Mucosa of stomach (tissue), 1 donor: Measurements from ENCODE around the gene SLC41A2.

Experiments used
- H3K27me3 ChIP-seq: one replicate; pipeline ENCODE4 v1.7.0; 2013; ENCODE audit warnings: mild to moderate bottlenecking, low read length; ENCODE audit not compliant: control insufficient read depth, insufficient read depth
- H3K36me3 ChIP-seq: one replicate; pipeline ENCODE4 v1.7.0; 2013; ENCODE audit warnings: low read length; ENCODE audit not compliant: control insufficient read depth, insufficient read depth
- H3K4me1 ChIP-seq: one replicate; pipeline ENCODE4 v1.7.0; 2013; ENCODE audit warnings: mild to moderate bottlenecking, low read length; ENCODE audit not compliant: control insufficient read depth, insufficient read depth
- H3K4me3 ChIP-seq: one replicate; pipeline ENCODE4 v1.7.0; 2013; ENCODE audit warnings: low read length
- H3K9ac ChIP-seq: one replicate; pipeline ENCODE4 v1.7.0; 2013; ENCODE audit warnings: mild to moderate bottlenecking, low read length, moderate library complexity
- H3K9me3 ChIP-seq: one replicate; pipeline ENCODE4 v1.7.0; 2013; ENCODE audit warnings: mild to moderate bottlenecking, low read length, moderate library complexity; ENCODE audit not compliant: control insufficient read depth
- donor health status: Pancreatic carcinoma.

Gene SLC41A2

DNA sequence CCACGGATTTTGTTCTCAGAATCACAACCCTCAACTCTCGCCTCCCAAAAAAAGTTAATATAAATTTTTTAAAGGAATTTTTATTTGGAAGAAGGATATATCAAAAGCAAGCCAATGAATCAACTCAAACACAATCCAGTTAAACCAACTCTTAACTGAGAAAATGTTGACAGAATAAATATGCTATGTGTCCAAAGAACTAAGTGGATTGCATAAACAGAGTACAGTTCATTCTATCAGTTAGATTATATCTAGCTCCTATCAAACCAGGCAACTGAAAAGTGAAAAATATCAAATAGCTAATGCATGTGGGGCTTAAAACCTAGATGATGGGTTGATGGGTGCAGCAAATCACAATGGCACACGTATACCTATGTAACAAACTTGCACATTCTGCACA, 16.6 kb downstream of the SLC41A2 start:
- Histone ChIP-seq H3K27me3 (no peaks in the 10 kb centered on the region), H3K9ac (no peak overlapping the region), H3K9me3 (no peaks in the 10 kb centered on the region), H3K4me3 (no peak overlapping the region), H3K36me3 (no peaks in the 10 kb centered on the region), H3K4me1 (peaks cover 18% of the 10 kb centered on the region)

DNA sequence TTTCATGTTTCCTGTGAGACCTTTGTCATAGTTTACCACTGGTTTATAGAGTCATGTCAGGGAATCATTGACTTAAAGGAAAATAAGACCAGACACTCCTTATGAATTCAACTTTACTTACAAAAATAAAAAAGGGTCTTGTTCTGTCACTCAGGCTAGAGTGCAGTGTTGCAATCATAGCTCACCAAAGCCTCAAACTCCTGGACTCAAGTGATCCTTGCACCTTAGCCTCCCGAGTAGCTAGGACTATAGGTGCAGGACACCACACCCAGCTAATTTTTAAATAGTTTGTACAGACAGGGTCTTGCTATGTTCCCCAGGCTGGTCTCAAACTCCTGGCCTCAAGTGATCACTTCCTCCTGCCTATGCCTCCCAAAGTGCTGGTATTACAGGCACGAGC, 19.0 kb downstream of the SLC41A2 start:
- peaks cover 10% of the 10 kb centered on the region for H3K4me1 ChIP-seq
- H3K9ac ChIP-seq = no peak overlapping the region
- no peaks in the 10 kb centered on the region for H3K9me3 ChIP-seq
- no peaks in the 10 kb centered on the region for H3K27me3 ChIP-seq
- no peak overlapping the region for H3K4me3 ChIP-seq
- H3K36me3 ChIP-seq = no peaks in the 10 kb centered on the region

- Histone ChIP-seq H3K4me3 (no peak overlapping the region), H3K4me1 (peaks cover 7% of the 10 kb centered on the region), H3K9ac (no peak overlapping the region), H3K27me3 (no peaks in the 10 kb centered on the region), H3K36me3 (no peaks in the 10 kb centered on the region), H3K9me3 (no peaks in the 10 kb centered on the region)
These were observed 19.7 kb downstream of the SLC41A2 start for GRCh38 chr12:104938371-104938770.

- Histone ChIP-seq H3K9me3 (no peaks in the 10 kb centered on the region), H3K4me1 (peaks cover 15% of the 10 kb centered on the region), H3K27me3 (no peaks in the 10 kb centered on the region)
These were observed 22.2 kb downstream of the SLC41A2 start for GRCh38 chr12:104935886-104936285.

DNA sequence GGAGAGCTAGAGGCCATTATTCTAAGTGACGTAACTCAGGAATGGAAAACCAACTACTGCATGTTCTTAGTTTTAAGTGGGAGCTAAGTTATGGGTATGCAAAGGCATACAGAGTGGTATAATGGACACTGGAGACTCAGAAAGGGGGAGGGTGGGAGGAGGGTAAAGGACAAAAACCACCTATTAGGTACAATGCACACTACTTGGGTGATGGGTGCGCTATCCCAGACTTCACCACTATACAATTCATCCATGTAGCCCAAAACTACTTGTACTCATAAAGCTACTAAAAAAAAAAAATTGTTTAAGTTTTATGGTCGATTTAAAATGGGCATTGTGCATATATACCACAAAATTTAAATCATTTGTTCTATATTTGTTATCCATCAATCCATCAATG, 24.3 kb downstream of the SLC41A2 start:
- H3K4me1 ChIP-seq = peaks cover 15% of the 10 kb centered on the region
- no peaks in the 10 kb centered on the region for H3K36me3 ChIP-seq
- H3K27me3 ChIP-seq = no peaks in the 10 kb centered on the region
- H3K4me3 ChIP-seq = no peak overlapping the region
- H3K9ac ChIP-seq = no peak overlapping the region
- H3K9me3 ChIP-seq = no peaks in the 10 kb centered on the region

More at GRCh38 chr12:104935886-104936285, 22.2 kb downstream of the SLC41A2 start:
- Histone ChIP-seq H3K36me3 (no peaks in the 10 kb centered on the region), H3K9ac (no peak overlapping the region), H3K4me3 (no peak overlapping the region)

DNA sequence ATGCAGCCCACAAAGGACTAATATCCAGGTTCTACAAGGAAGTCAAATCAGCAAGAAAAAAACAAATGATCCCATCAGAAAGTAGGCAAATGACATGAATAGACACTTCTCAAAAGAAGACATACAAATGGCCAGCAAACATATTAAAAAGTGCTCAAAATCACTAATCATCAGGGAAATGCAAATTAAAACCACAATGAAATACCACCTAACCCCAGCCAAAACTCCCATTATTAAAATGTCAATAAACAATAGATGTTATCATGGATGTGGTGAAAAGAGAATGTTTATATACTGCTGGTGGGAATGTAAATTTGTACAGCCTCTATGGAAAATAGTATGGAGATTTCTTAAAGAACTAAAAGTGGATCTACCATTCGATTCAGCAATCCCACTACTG, 25.0 kb downstream of the SLC41A2 start:
- peaks cover 9% of the 10 kb centered on the region for H3K4me1 ChIP-seq
- H3K36me3 ChIP-seq = no peaks in the 10 kb centered on the region
- H3K9ac ChIP-seq = no peak overlapping the region

GRCh38 chr12:104930388-104931326, 27.4 kb downstream of the SLC41A2 start:
- no peak overlapping the region for H3K4me3 ChIP-seq
- no peak overlapping the region for H3K9ac ChIP-seq
- H3K9me3 ChIP-seq = no peaks in the 10 kb centered on the region
- no peaks in the 10 kb centered on the region for H3K27me3 ChIP-seq
- H3K36me3 ChIP-seq = no peaks in the 10 kb centered on the region
- peaks cover 8% of the 10 kb centered on the region for H3K4me1 ChIP-seq

More for the DNA sequence above, 25.0 kb downstream of the SLC41A2 start:
- Histone ChIP-seq H3K27me3 (no peaks in the 10 kb centered on the region), H3K9me3 (no peaks in the 10 kb centered on the region), H3K4me3 (no peak overlapping the region)

- Histone ChIP-seq H3K4me1 (peaks cover 8% of the 10 kb centered on the region), H3K27me3 (no peaks in the 10 kb centered on the region), H3K9me3 (no peaks in the 10 kb centered on the region), H3K36me3 (no peaks in the 10 kb centered on the region), H3K4me3 (no peak overlapping the region), H3K9ac (no peak overlapping the region)
These were observed 28.1 kb downstream of the SLC41A2 start for GRCh38 chr12:104929977-104930376.

- Histone ChIP-seq H3K27me3 (no peaks in the 10 kb centered on the region), H3K4me1 (peaks cover 8% of the 10 kb centered on the region), H3K4me3 (no peak overlapping the region), H3K36me3 (no peaks in the 10 kb centered on the region), H3K9ac (no peak overlapping the region), H3K9me3 (no peaks in the 10 kb centered on the region)
These were observed 28.7 kb downstream of the SLC41A2 start for GRCh38 chr12:104929368-104929767.

DNA sequence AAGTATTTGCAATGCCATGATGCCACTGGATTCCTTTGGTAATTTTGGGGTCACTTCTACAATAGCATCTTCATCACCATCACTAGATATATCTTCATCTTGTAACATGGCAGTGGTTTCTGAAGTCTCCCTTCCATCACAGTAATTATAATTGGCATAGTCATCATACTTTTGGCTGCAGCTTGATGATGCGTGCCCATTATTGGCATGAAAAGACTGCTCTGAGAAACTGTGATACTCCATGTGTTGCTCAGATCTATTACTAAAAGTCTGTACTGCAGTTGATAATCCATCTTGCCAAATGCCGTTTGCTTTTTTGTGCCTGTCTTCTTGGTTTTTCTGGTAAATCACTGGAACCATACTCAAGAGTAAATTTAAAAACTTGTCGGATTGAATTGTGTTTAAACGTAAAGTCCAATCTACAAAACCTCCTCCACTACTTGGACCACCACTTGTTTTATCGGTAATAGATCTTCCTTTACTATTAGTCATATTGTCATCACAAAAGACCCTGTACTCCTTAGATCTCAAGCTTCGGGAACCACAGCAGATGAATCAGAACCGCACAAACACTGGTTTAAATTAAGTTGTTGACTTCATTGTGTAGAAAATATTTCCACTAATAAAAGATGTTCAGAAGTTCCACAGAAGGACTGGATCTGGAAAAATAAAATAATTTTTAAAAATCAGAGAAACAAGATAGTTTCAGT, 29.9 kb downstream of the SLC41A2 start:
- Histone ChIP-seq H3K4me3 (no peak overlapping the region), H3K36me3 (no peaks in the 10 kb centered on the region)

GRCh38 chr12:104925501-104925900, 32.6 kb downstream of the SLC41A2 start:
- H3K9me3 ChIP-seq = peaks cover 7% of the 10 kb centered on the region
- H3K4me3 ChIP-seq = no peak overlapping the region
- H3K9ac ChIP-seq = no peak overlapping the region
- no peaks in the 10 kb centered on the region for H3K36me3 ChIP-seq
- H3K4me1 ChIP-seq = no peaks in the 10 kb centered on the region
- no peaks in the 10 kb centered on the region for H3K27me3 ChIP-seq

More for the DNA sequence above, 29.9 kb downstream of the SLC41A2 start:
- Histone ChIP-seq H3K4me1 (peaks cover 8% of the 10 kb centered on the region), H3K27me3 (no peaks in the 10 kb centered on the region), H3K9ac (no peak overlapping the region), H3K9me3 (no peaks in the 10 kb centered on the region)

DNA sequence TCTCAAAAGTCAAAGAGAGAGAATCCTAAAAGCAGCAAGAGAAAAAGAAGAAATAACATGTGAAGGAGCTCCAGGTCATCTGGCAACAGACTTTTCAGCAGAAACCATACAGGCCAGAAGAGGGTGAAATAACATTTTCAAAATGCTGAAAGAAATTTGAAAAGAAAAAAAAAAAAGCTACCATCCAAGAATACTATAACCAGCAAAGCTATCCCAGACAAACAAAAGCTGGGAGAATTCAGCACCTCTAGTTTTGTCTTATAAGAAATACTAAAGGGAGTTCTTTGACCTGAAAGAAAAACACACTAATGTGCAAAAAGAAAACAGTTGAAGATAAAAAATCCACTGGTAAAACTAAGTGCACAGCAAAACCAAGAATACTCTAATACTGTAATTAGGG, 36.8 kb downstream of the SLC41A2 start:
- H3K4me1 ChIP-seq = no peaks in the 10 kb centered on the region
- H3K36me3 ChIP-seq = no peaks in the 10 kb centered on the region
- H3K9me3 ChIP-seq = peaks cover 7% of the 10 kb centered on the region
- no peaks in the 10 kb centered on the region for H3K27me3 ChIP-seq
- no peak overlapping the region for H3K4me3 ChIP-seq
- H3K9ac ChIP-seq = no peak overlapping the region
